K562 (cell line): ENCODE measurements around the gene AMBRA1. TPM values are rescaled to one million over a fixed set of nuclear protein-coding genes. Genes with fewer than 3 reads are reported as not detected.

Source experiments
- ATAC-seq: fragments of 200-7000 bp; cut with Tn5 transposase; 3 replicates; pipeline ENCODE4 v1.9.1; 2020; ENCODE audit warnings: moderate library complexity
- BruUV-seq: library from RNA; stranded (reverse); fragments of 400-500 nt; replicated peaks from 2 replicates; lab custom pipeline; 2021; lab: Mats Ljungman, UMichigan
- CTCF ChIA-PET: fragments of 300-600 bp; formaldehyde crosslinking; extraction: SDS; loops from one replicate; lab custom pipeline; 2021; ENCODE audit warnings: low intra/inter-chr PET ratio; lab: Yijun Ruan, JAX
- POLR2A ChIA-PET: fragments of 300-600, 350-650 bp; sonication (Branson Sonifier 250); formaldehyde crosslinking; extraction: SDS; loops from one replicate; lab custom pipeline; 2021; ENCODE audit warnings: antibody characterized with exemption, inconsistent platforms; lab: Yijun Ruan, JAX
- DNase-seq, 4 experiments: peaks; one replicate each; pipeline versions ENCODE4 v3.0.0 to v3.0.0-alpha.2; 2011 to 2018; ENCODE audit warnings: low spot score in 3 of 4, mixed read lengths in 3 of 4; ENCODE audit errors: extremely low read depth in 1 of 4
- FAIRE-seq: peaks from 2 replicates; lab custom pipeline; 2011; peaks lifted over from hg19 to GRCh38; lab: Jason Lieb, UNC
- H2AFZ ChIP-seq: 2 replicates; pipeline ENCODE4 v1.6.0; 2011; ENCODE audit warnings: low read depth, low read length, control low read depth, inconsistent platforms
- H3K27ac ChIP-seq: fragments of 200-600 bp; 3 replicates; pipeline ENCODE4 v1.8.0; 2011; ENCODE audit warnings: low read depth, mild to moderate bottlenecking, control low read depth, inconsistent platforms, low read length, moderate library complexity, mixed read lengths; ENCODE audit errors: extremely low read depth
- H3K27me3 ChIP-seq, 2 experiments: fragments of 300-600 bp in 1 of 2; 2 replicates in 1 of 2; 3 replicates in 1 of 2; pipeline versions ENCODE4 v1.6.0 to v1.8.0; 2011; ENCODE audit warnings: inconsistent platforms in 2 of 2, low read length in 2 of 2, mild to moderate bottlenecking in 1 of 2, mixed read lengths in 1 of 2, moderate library complexity in 1 of 2; ENCODE audit not compliant: control insufficient read depth in 2 of 2, insufficient read depth in 2 of 2
- H3K36me3 ChIP-seq: fragments of 300-600 bp; 3 replicates; pipeline ENCODE4 v1.8.0; 2011; ENCODE audit warnings: mild to moderate bottlenecking, low read length, inconsistent platforms; ENCODE audit not compliant: control insufficient read depth, insufficient read depth
- H3K4me1 ChIP-seq, 2 experiments: fragments of 200-600 bp in 1 of 2; replicated peaks in 1 of 2; 2 replicates in 1 of 2; 3 replicates in 1 of 2; pipeline versions ENCODE4 v1.5.1 to v1.8.0; 2011; ENCODE audit warnings: inconsistent platforms in 2 of 2, low read length in 2 of 2, mild to moderate bottlenecking in 1 of 2, mixed read lengths in 1 of 2, moderate library complexity in 1 of 2; ENCODE audit not compliant: control insufficient read depth in 2 of 2, insufficient read depth in 2 of 2
- H3K4me2 ChIP-seq: 2 replicates; pipeline ENCODE4 v1.6.1; 2011; ENCODE audit warnings: low read length, control low read depth, inconsistent platforms, mixed read lengths; ENCODE audit not compliant: insufficient read depth
- H3K4me3 ChIP-seq: fragments of 200-600 bp; sonication (generic), shearing (Covaris generic); 2 replicates; pipeline ENCODE4 v1.5.1; 2016; ENCODE audit warnings: control low read depth, inconsistent platforms
- H3K79me2 ChIP-seq: fragments of 200-600 bp; 3 replicates; pipeline ENCODE4 v1.8.0; 2011; ENCODE audit warnings: low read length, inconsistent platforms; ENCODE audit not compliant: control insufficient read depth, insufficient read depth
- H3K9ac ChIP-seq, 2 experiments: 2 replicates each; pipeline versions ENCODE4 v1.6.0 to v1.6.1; 2011; ENCODE audit warnings: low read depth in 2 of 2, low read length in 2 of 2, control low read depth in 1 of 2, inconsistent platforms in 1 of 2, mild to moderate bottlenecking in 1 of 2, mixed read lengths in 1 of 2; ENCODE audit not compliant: insufficient read depth in 1 of 2
- H3K9me1 ChIP-seq: one replicate; pipeline ENCODE4 v1.6.0; 2011; ENCODE audit warnings: inconsistent platforms, mild to moderate bottlenecking, low read length, moderate library complexity; ENCODE audit not compliant: control insufficient read depth, insufficient read depth
- H3K9me3 ChIP-seq: replicated peaks from 2 replicates; pipeline ENCODE4 v1.5.1; 2011; ENCODE audit warnings: low read depth, low read length, inconsistent platforms; ENCODE audit not compliant: control insufficient read depth, insufficient read depth
- H4K20me1 ChIP-seq: replicated peaks from 2 replicates; pipeline ENCODE4 v1.6.1; 2011; ENCODE audit warnings: low read length, inconsistent platforms, mixed read lengths; ENCODE audit not compliant: control insufficient read depth, insufficient read depth
- FOXA1 ChIP-seq: fragments of 450-650 bp; IDR thresholded peaks from 2 replicates; pipeline ENCODE4 v1.6.1; 2016; ENCODE audit warnings: mild to moderate bottlenecking, borderline replicate concordance
- ILF3 ChIP-seq: fragments of 450-650 bp; IDR thresholded peaks from 2 replicates; pipeline ENCODE4 v1.6.1; 2018; ENCODE audit warnings: antibody characterized with exemption, mild to moderate bottlenecking, moderate library complexity, borderline replicate concordance
- PRDM10 ChIP-seq: fragments of 450-650 bp; IDR thresholded peaks from 2 replicates; pipeline ENCODE4 v1.6.1; 2018; ENCODE audit not compliant: partially characterized antibody
- ZBTB7A ChIP-seq: IDR thresholded peaks from 2 replicates; pipeline ENCODE4 v1.6.1; 2011; ENCODE audit warnings: low read depth, mild to moderate bottlenecking, low read length, moderate library complexity, borderline replicate concordance; ENCODE audit not compliant: control insufficient read depth
- WGBS: fragments of 100-300 bp; shearing (Covaris generic); methylation state at CpG from one replicate; pipeline ENCODE4 v1.1.6; 2016; ENCODE audit warnings: low coverage, mixed read lengths; ENCODE audit not compliant: insufficient coverage; ENCODE audit errors: missing lambda C conversion rate; 5-methylcytosine and 5-hydroxymethylcytosine counted together
- in situ Hi-C: fragments of 300-500 bp; cut with MboI; formaldehyde crosslinking; loops from 4 replicates; pipeline ENCODE4 v1.15.0; 2018; ENCODE audit warnings: inconsistent platforms, mixed read lengths
- intact Hi-C: fragments of 100-400 bp; cut with micrococcal nuclease; formaldehyde crosslinking; loops from 2 replicates; pipeline ENCODE4 v1.14.2; 2022
- polyA plus RNA-seq, 8 experiments: library from polyadenylated mRNA; depleted of rRNA in 4 of 8; stranded (reverse) in 5 of 8; unstranded in 3 of 8; fragments of >200 nt; fragmentation: Nextera tagmentation in 2 of 8; fragmentation: Illumina TruSeq in 1 of 8; extraction: Ambion mirVana in 2 of 8; extraction: Trizol in 1 of 8; gene quantifications; 2 replicates each; pipeline versions ENCODE4 v1.2.1 to v1.2.3, GENCODE V29; 2011 to 2014; ENCODE audit warnings: inconsistent platforms in 1 of 8, missing spikeins in 1 of 8
- total RNA-seq, 7 experiments: library from RNA; depleted of rRNA in 6 of 7; stranded (reverse); fragments of >200 nt in 6 of 7; fragmentation: Illumina TruSeq in 2 of 7; extraction: Trizol in 2 of 7; gene quantifications; 2 replicates each; pipeline versions ENCODE4 v1.2.1 to v1.2.3, GENCODE V29; 2011 to 2021; ENCODE audit warnings: low replicate concordance in 1 of 7
- TF ChIP-seq, protein P1 (sequence below): fragments of 250-450 bp; sonication (Bioruptor Pico); IDR thresholded peaks from 2 replicates; pipeline ENCODE4 v1.5.0; 2021

AMBRA1 gene
- total and polyA plus RNA-seq, 9 of the 15 experiments (the other 6 are each of a cell fraction or from before 2014, with no cell fraction given), result 0.15 to 24.5 (median 13.0) TPM

DNA sequence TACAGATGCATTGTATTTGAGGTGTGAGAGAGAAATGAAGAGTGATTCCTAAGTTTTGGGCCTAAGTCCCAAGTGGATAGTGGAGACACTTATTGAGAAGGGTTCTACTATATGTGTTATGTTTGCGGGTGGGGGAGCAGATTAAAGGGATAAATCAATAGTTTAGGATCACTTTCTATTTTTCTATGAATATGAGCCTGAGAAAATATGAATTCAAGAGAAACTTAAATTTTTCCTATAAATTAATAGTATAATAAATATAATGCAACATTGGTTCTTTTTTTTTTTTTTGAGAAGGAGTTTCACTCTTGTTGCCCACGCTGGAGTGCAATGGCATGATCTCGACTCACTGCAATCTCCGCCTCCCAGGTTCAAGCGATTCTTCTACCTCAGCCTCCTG, 31.3 kb downstream of the AMBRA1 start:
- H3K9me1 ChIP-seq, result no peaks in the 10 kb centered on the region
- H3K9me3 ChIP-seq, result no peaks in the 10 kb centered on the region
- intact Hi-C loops, result loop anchor here (5.0 kb wide), 1 partner anchor 55 kb away; the partner anchor contains the start of genes ATG13 and HARBI1
- 76% methylated on average over 5 of the region's 5 CpGs for WGBS
- peaks cover 8% of the 10 kb centered on the region; the same call in 1 of the 2 replicates for H4K20me1 ChIP-seq
- H3K27me3 ChIP-seq, result no peaks in the 10 kb centered on the region
- H3K4me3 ChIP-seq, result no peak overlapping the region
- in situ Hi-C loops, result no loop called here
- no peak overlapping the region for H3K27ac ChIP-seq
- DNase-seq (no peak), FAIRE-seq (no peak), ATAC-seq (no peak)
- H3K9ac ChIP-seq, result no peak overlapping the region
- H3K36me3 ChIP-seq, result no peaks in the 10 kb centered on the region
- ChIA-PET CTCF (no interaction called here), POLR2A (interaction anchor here (0.8 to 3.4 kb wide), 3 partner anchors 8 to 17 kb away, joined by 3 to 20 read pairs (median 3); no protein-coding TSS in a partner anchor)
- H3K79me2 ChIP-seq, result peaks cover 74% of the 10 kb centered on the region
- H2AFZ ChIP-seq, result no peak overlapping the region
- TF ChIP-seq FOXA1 (no peak), ZBTB7A (no peak), PRDM10 (peak; percentile 60), ILF3 (no peak)
- TF ChIP-seq, protein P1, sequence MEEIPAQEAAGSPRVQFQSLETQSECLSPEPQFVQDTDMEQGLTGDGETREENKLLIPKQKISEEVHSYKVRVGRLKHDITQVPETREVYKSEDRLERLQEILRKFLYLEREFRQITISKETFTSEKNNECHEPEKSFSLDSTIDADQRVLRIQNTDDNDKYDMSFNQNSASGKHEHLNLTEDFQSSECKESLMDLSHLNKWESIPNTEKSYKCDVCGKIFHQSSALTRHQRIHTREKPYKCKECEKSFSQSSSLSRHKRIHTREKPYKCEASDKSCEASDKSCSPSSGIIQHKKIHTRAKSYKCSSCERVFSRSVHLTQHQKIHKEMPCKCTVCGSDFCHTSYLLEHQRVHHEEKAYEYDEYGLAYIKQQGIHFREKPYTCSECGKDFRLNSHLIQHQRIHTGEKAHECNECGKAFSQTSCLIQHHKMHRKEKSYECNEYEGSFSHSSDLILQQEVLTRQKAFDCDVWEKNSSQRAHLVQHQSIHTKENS (CRISPR knock-in tag), result no peak
- no TSS peak for BruUV-seq
- H3K4me2 ChIP-seq, result no peak overlapping the region
- H3K4me1 ChIP-seq, result peaks cover 11 to 19% of the 10 kb centered on the region in 2 experiments
